Measurements from ENCODE around the gene ASXL1. TPM values are rescaled to one million over a fixed set of nuclear protein-coding genes. Genes with fewer than 3 reads are reported as not detected.

ASXL1 gene
- total RNA-seq, 4 donors from 2014 or later: 43.5 to 79.8 (median 58.4) TPM

GRCh38 chr20:32362901-32363364, 4.8 kb downstream of the ASXL1 start:
- 3 to 12% methylated on average over 4 of the region's 4 CpGs for WGBS, 2 donors (ENCODE audit: low coverage in 1 of 2)
- TF ChIP-seq CTCF (IDR thresholded peaks at IDR 0.05) (no peak), POLR2A (IDR thresholded peaks at IDR 0.05) (no peak), EP300 (IDR thresholded peaks at IDR 0.05) (no peak), POLR2AphosphoS5 (IDR thresholded peaks at IDR 0.05) (no peak)
- Histone ChIP-seq H3K27ac (peak overlapping the region in 1 of 4 donors; percentile 28), H3K4me3 (no peak overlapping the region), H3K9me3 (no peaks in the 10 kb centered on the region), H3K27me3 (no peaks in the 10 kb centered on the region), H3K4me1 (peaks cover 7 to 86% (median 34%) of the 10 kb centered on the region in 3 donors), H3K36me3 (no peaks in the 10 kb centered on the region)
- no peak for ATAC-seq

GRCh38 chr20:32363492-32363891, 5.4 kb downstream of the ASXL1 start:
- WGBS, 2 donors (ENCODE audit: low coverage in 1 of 2): 49 to 65% methylated on average over 2 of the region's 2 CpGs

GRCh38 chr20:32364554-32365208, 6.5 kb downstream of the ASXL1 start:
- WGBS, 2 donors (ENCODE audit: low coverage in 1 of 2): 79% methylated on average over 3 to 5 of the region's 7 CpGs
- Histone ChIP-seq H3K27ac (no peak overlapping the region), H3K4me3 (no peak overlapping the region), H3K4me1 (peaks cover 10 to 97% (median 38%) of the 10 kb centered on the region in 3 donors), H3K9me3 (no peaks in the 10 kb centered on the region), H3K36me3 (peaks cover 0 to 11% of the 10 kb centered on the region in 2 donors), H3K27me3 (no peaks in the 10 kb centered on the region)
- TF ChIP-seq CTCF (IDR thresholded peaks at IDR 0.05): no peak
- no peak for TF ChIP-seq POLR2AphosphoS5 (IDR thresholded peaks at IDR 0.05)
- TF ChIP-seq POLR2A (IDR thresholded peaks at IDR 0.05): no peak
- no peak for TF ChIP-seq EP300 (IDR thresholded peaks at IDR 0.05)
- ATAC-seq: no peak

More at GRCh38 chr20:32363492-32363891, 5.4 kb downstream of the ASXL1 start:
- H3K27me3 ChIP-seq: no peaks in the 10 kb centered on the region
- H3K9me3 ChIP-seq: no peaks in the 10 kb centered on the region
- no peak for TF ChIP-seq CTCF (IDR thresholded peaks at IDR 0.05)
- no peak for TF ChIP-seq EP300 (IDR thresholded peaks at IDR 0.05)
- TF ChIP-seq POLR2A (IDR thresholded peaks at IDR 0.05): no peak
- TF ChIP-seq POLR2AphosphoS5 (IDR thresholded peaks at IDR 0.05): no peak
- H3K4me3 ChIP-seq: no peak overlapping the region
- H3K27ac ChIP-seq: peak overlapping the region in 1 of 4 donors; percentile 28
- ATAC-seq: no peak
- H3K36me3 ChIP-seq: no peaks in the 10 kb centered on the region
- H3K4me1 ChIP-seq: peaks cover 10 to 92% (median 38%) of the 10 kb centered on the region in 3 donors

GRCh38 chr20:32365564-32365963, 7.4 kb downstream of the ASXL1 start:
- no peak for ATAC-seq
- Histone ChIP-seq H3K9me3 (no peaks in the 10 kb centered on the region), H3K4me1 (peaks cover 10 to 88% (median 38%) of the 10 kb centered on the region in 3 donors), H3K36me3 (peaks cover 0 to 18% of the 10 kb centered on the region in 2 donors), H3K27ac (no peak overlapping the region), H3K4me3 (no peak overlapping the region), H3K27me3 (no peaks in the 10 kb centered on the region)
- TF ChIP-seq CTCF (IDR thresholded peaks at IDR 0.05): no peak
- no peak for TF ChIP-seq EP300 (IDR thresholded peaks at IDR 0.05)
- WGBS, 2 donors (ENCODE audit: low coverage in 1 of 2): 49 to 53% methylated on average over 5 of the region's 5 CpGs

- no peak for ATAC-seq
- Histone ChIP-seq H3K4me3 (no peak overlapping the region), H3K9me3 (no peaks in the 10 kb centered on the region), H3K36me3 (peaks cover 0 to 24% of the 10 kb centered on the region in 2 donors), H3K27ac (no peak overlapping the region), H3K27me3 (no peaks in the 10 kb centered on the region), H3K4me1 (peaks cover 10 to 80% (median 38%) of the 10 kb centered on the region in 3 donors)
- 75 to 83% methylated on average over 2 of the region's 2 CpGs for WGBS, 2 donors (ENCODE audit: low coverage in 1 of 2)
- TF ChIP-seq EP300 (IDR thresholded peaks at IDR 0.05): no peak
- no peak for TF ChIP-seq POLR2A (IDR thresholded peaks at IDR 0.05)
- no peak for TF ChIP-seq POLR2AphosphoS5 (IDR thresholded peaks at IDR 0.05)
- TF ChIP-seq CTCF (IDR thresholded peaks at IDR 0.05): no peak
Measured at GRCh38 chr20:32366380-32366779, 8.2 kb downstream of the ASXL1 start.

All from gastroesophageal sphincter (tissue), 4 donors.